ENCODE measurements around the gene TMEM178A.

GRCh38 chr2:39631256-39631655 is 34.5 kb upstream of the TMEM178A start:
- TF ChIP-seq EZH2phosphoT487 (IDR thresholded peaks at IDR 0.05; ENCODE audit: insufficient read depth, low read depth) (no peak), EZH2 (IDR thresholded peaks at IDR 0.05; ENCODE audit: insufficient read depth, poor library complexity, severe bottlenecking) (no peak)

Data from GM23248 (cell line).